Hepatocyte (in vitro differentiated cells): ENCODE data around the gene EYA4. TPM values are rescaled to one million over a fixed set of nuclear protein-coding genes. Genes with fewer than 3 reads are reported as not detected.

Experiments used
- DNase-seq: peaks from one replicate; pipeline ENCODE4 v3.0.0-alpha.2; 2016; ENCODE audit warnings: low spot score
- H2AFZ ChIP-seq: fragments of 200-600 bp; sonication (generic); 2 replicates; pipeline ENCODE4 v1.6.0; 2016; ENCODE audit warnings: antibody characterized with exemption, mild to moderate bottlenecking
- H3K27ac ChIP-seq: fragments of 200-600 bp; sonication (generic); 2 replicates; pipeline ENCODE4 v1.5.1; 2016; ENCODE audit warnings: mild to moderate bottlenecking
- H3K27me3 ChIP-seq: fragments of 200-600 bp; sonication (generic); 2 replicates; pipeline ENCODE4 v1.6.1; 2016
- H3K36me3 ChIP-seq: fragments of 200-600 bp; sonication (generic); replicated peaks from 2 replicates; pipeline ENCODE4 v1.5.1; 2016; ENCODE audit warnings: low read depth; ENCODE audit not compliant: insufficient read depth
- H3K4me1 ChIP-seq: fragments of 200-600 bp; sonication (generic); 2 replicates; pipeline ENCODE4 v1.5.1; 2016; ENCODE audit warnings: mild to moderate bottlenecking, moderate library complexity; ENCODE audit not compliant: insufficient read depth
- H3K4me2 ChIP-seq: fragments of 200-600 bp; sonication (generic); 2 replicates; pipeline ENCODE4 v1.6.0; 2016
- H3K4me3 ChIP-seq: fragments of 200-600 bp; sonication (generic); 2 replicates; pipeline ENCODE4 v1.5.1; 2016; ENCODE audit warnings: mild to moderate bottlenecking
- H3K79me2 ChIP-seq: fragments of 200-600 bp; sonication (generic); 2 replicates; pipeline ENCODE4 v1.6.0; 2017; ENCODE audit warnings: mild to moderate bottlenecking
- H3K9me2 ChIP-seq: fragments of 200-600 bp; sonication (generic); replicated peaks from 2 replicates; pipeline ENCODE4 v1.6.0; 2017; ENCODE audit warnings: mild to moderate bottlenecking; ENCODE audit not compliant: insufficient read depth
- H3K9me3 ChIP-seq: fragments of 200-600 bp; sonication (generic); 2 replicates; pipeline ENCODE4 v1.5.1; 2016; ENCODE audit warnings: low read depth, mild to moderate bottlenecking
- H4K20me1 ChIP-seq: fragments of 200-600 bp; sonication (generic); 2 replicates; pipeline ENCODE4 v1.6.0; 2016; ENCODE audit warnings: mild to moderate bottlenecking; ENCODE audit not compliant: insufficient read depth, poor library complexity, severe bottlenecking
- EZH2 ChIP-seq: fragments of 200-600 bp; sonication (generic); IDR thresholded peaks from 2 replicates; pipeline ENCODE4 v1.6.1; 2016; ENCODE audit warnings: antibody characterized with exemption, mild to moderate bottlenecking, borderline replicate concordance
- EZH2phosphoT487 ChIP-seq: fragments of 200-600 bp; sonication (generic); IDR thresholded peaks from one replicate; pipeline ENCODE4 v1.6.1; 2018; ENCODE audit warnings: antibody characterized with exemption, mild to moderate bottlenecking, low read depth, moderate library complexity; ENCODE audit not compliant: unreplicated experiment, severe bottlenecking
- WGBS: methylation state at CpG from one replicate; pipeline ENCODE4 v1.1.6; 2016; ENCODE audit warnings: low lambda C conversion rate; ENCODE audit errors: missing lambda C conversion rate; 5-methylcytosine and 5-hydroxymethylcytosine counted together
- polyA plus RNA-seq: library from polyadenylated mRNA; unstranded; fragments of >200 nt; fragmentation: Nextera tagmentation; extraction: Ambion mirVana; gene quantifications from 2 replicates; pipeline ENCODE4 v1.2.1, GENCODE V29; 2016
- total RNA-seq: library from RNA; depleted of rRNA; stranded (reverse); fragments of >200 nt; gene quantifications from 2 replicates; pipeline ENCODE4 v1.2.3, GENCODE V29; 2014
- TF ChIP-seq, protein P1 (sequence below): fragments of 200-600 bp; sonication (generic); IDR thresholded peaks from 2 replicates; pipeline ENCODE4 v1.5.1; 2016; ENCODE audit warnings: antibody characterized with exemption, mild to moderate bottlenecking; ENCODE audit not compliant: poor library complexity

The EYA4 gene
- total and polyA plus RNA-seq, 2 experiments from 2014 or later: 0.33 to 1.8 TPM

GRCh38 chr6:133377219-133377618 lies 136.1 kb downstream of the EYA4 start:
- Histone ChIP-seq H3K4me1 (no peaks in the 10 kb centered on the region), H3K9me3 (no peaks in the 10 kb centered on the region), H4K20me1 (no peaks in the 10 kb centered on the region), H3K79me2 (no peaks in the 10 kb centered on the region), H3K9me2 (no peaks in the 10 kb centered on the region), H3K27ac (no peak overlapping the region), H3K27me3 (no peaks in the 10 kb centered on the region), H2AFZ (no peak overlapping the region), H3K4me3 (no peak overlapping the region), H3K4me2 (no peak overlapping the region), H3K36me3 (no peaks in the 10 kb centered on the region)
- no peak for TF ChIP-seq EZH2phosphoT487
- TF ChIP-seq, protein P1, sequence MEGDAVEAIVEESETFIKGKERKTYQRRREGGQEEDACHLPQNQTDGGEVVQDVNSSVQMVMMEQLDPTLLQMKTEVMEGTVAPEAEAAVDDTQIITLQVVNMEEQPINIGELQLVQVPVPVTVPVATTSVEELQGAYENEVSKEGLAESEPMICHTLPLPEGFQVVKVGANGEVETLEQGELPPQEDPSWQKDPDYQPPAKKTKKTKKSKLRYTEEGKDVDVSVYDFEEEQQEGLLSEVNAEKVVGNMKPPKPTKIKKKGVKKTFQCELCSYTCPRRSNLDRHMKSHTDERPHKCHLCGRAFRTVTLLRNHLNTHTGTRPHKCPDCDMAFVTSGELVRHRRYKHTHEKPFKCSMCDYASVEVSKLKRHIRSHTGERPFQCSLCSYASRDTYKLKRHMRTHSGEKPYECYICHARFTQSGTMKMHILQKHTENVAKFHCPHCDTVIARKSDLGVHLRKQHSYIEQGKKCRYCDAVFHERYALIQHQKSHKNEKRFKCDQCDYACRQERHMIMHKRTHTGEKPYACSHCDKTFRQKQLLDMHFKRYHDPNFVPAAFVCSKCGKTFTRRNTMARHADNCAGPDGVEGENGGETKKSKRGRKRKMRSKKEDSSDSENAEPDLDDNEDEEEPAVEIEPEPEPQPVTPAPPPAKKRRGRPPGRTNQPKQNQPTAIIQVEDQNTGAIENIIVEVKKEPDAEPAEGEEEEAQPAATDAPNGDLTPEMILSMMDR: no peak
- no peak for TF ChIP-seq EZH2
- WGBS: 89% methylated on average over 6 of the region's 6 CpGs
- DNase-seq: no peak

- no peaks in the 10 kb centered on the region for H4K20me1 ChIP-seq
- TF ChIP-seq EZH2 (no peak), EZH2phosphoT487 (no peak)
- TF ChIP-seq, protein P1: no peak
- no peak overlapping the region for H3K27ac ChIP-seq
- H2AFZ ChIP-seq: no peak overlapping the region
- no peaks in the 10 kb centered on the region for H3K79me2 ChIP-seq
- no peaks in the 10 kb centered on the region for H3K9me2 ChIP-seq
- no peaks in the 10 kb centered on the region for H3K27me3 ChIP-seq
- H3K4me3 ChIP-seq: no peak overlapping the region
- 94% methylated on average over 1 of the region's 1 CpG for WGBS
- H3K9me3 ChIP-seq: no peaks in the 10 kb centered on the region
- no peaks in the 10 kb centered on the region for H3K4me1 ChIP-seq
- no peak for DNase-seq
- no peaks in the 10 kb centered on the region for H3K36me3 ChIP-seq
- no peak overlapping the region for H3K4me2 ChIP-seq
Observed at GRCh38 chr6:133380047-133380446, 138.9 kb downstream of the EYA4 start.

DNA sequence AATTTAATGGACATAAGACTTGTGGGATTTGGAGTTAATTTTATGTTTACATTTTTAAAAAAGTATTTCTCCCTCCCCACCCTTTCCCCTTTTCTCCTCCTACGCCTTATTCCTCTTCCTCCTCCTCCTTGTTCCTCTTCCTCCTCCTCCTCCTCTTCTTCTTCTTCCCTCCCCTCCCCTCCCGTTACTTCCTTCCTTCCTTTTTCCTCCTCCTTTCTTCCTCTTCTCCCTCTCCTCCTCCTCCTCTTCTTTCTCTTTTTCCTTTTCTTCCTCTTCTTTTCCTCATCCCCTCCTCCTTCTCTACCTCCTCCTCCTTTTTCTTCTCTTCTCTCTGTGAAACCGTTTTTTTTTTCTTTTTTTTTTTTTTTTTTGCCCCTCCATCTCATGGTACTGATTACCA lies 139.6 kb downstream of the EYA4 start:
- Histone ChIP-seq H3K36me3 (no peaks in the 10 kb centered on the region), H3K9me3 (no peaks in the 10 kb centered on the region), H3K27me3 (no peaks in the 10 kb centered on the region), H3K4me1 (no peaks in the 10 kb centered on the region), H2AFZ (no peak overlapping the region), H3K79me2 (no peaks in the 10 kb centered on the region), H3K27ac (no peak overlapping the region), H3K4me3 (no peak overlapping the region), H3K4me2 (no peak overlapping the region), H3K9me2 (no peaks in the 10 kb centered on the region), H4K20me1 (no peaks in the 10 kb centered on the region)
- TF ChIP-seq EZH2phosphoT487 (no peak), EZH2 (no peak)
- TF ChIP-seq, protein P1: no peak
- DNase-seq: no peak
- WGBS: 73% methylated on average over 1 of the region's 3 CpGs

DNA sequence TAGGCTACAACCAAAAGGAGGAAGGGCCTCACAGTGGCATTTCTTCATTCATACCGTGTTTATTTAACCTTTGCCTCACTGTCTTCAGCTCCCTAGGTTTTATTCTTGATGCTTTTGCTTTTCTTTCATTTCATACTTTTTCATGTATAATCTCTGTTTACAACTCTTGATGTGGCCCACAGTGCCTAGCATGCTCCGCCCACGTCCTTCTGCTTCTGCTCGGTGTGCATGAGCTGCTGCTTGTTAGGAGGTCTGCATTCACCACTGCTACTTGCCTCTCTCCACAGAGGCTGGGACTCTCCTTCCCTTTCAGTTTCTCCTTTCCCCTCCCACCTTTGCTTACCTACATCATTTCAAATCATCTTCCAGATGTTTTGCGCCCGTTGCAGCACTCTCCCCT lies 147.6 kb downstream of the EYA4 start:
- WGBS: 90% methylated on average over 6 of the region's 6 CpGs
- no peaks in the 10 kb centered on the region for H3K36me3 ChIP-seq
- no peaks in the 10 kb centered on the region for H3K9me3 ChIP-seq
- H2AFZ ChIP-seq: no peak overlapping the region
- no peaks in the 10 kb centered on the region for H3K9me2 ChIP-seq
- no peak overlapping the region for H3K27ac ChIP-seq
- no peaks in the 10 kb centered on the region for H3K27me3 ChIP-seq
- no peaks in the 10 kb centered on the region for H3K79me2 ChIP-seq
- no peak for DNase-seq
- H3K4me2 ChIP-seq: no peak overlapping the region
- H3K4me3 ChIP-seq: no peak overlapping the region
- TF ChIP-seq, protein P1: no peak
- no peak for TF ChIP-seq EZH2
- no peak for TF ChIP-seq EZH2phosphoT487
- no peaks in the 10 kb centered on the region for H3K4me1 ChIP-seq
- H4K20me1 ChIP-seq: no peaks in the 10 kb centered on the region
